ENCODE results near the gene TCP1. TPM values are rescaled to one million over a fixed set of nuclear protein-coding genes. Genes with fewer than 3 reads are reported as not detected.

Gene TCP1
- total RNA-seq, 3 donors from 2014 or later (not counting 1 experiment from before 2014, with no cell fraction given) = 192 to 230 (median 218) TPM

DNA sequence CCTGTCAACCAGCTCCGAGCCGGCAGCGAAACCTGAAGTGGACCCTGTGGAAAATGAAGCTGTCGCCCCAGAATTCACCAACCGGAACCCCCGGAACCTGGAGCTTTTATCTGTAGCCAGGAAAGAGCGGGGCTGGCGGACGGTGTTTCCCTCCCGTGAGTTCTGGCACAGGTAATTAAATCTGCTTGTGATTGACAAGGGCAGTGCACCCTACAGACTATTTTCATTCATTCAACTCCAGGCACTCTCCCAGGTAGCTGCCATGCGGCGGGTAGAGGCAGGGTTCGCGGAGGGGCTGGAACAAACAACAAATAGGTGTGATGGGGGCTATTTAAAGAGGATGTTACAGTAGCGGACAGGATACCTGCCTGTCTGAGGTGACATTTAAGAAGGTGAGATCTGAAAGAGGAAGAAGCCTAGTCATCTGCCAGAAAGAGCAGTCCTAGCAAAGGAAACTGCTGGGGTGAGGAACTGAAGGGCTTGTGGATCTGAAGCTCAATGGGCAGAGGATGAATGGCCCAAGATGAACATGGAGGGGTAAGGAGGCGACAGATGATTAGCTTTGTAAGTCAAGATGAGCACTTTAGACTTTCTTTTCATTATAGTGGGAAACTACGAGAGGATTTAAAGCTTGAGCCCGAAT lies 1.7 kb upstream of the TCP1 start:
- ATAC-seq (no peak), DNase-seq (no peak)
- H3K36me3 ChIP-seq (ENCODE audit: control insufficient read depth, insufficient read depth, low read length) = peaks cover 38% of the 10 kb centered on the region
- H3K27me3 ChIP-seq (ENCODE audit: control insufficient read depth, insufficient read depth, low read length) = no peaks in the 10 kb centered on the region
- Mint-ChIP-seq H3K4me3 (peak overlapping the region; percentile 99), H3K9me3 (no peaks in the 10 kb centered on the region), H3K4me1 (peaks cover 55 to 62% of the 10 kb centered on the region in 2 donors), H3K27me3 (ENCODE audit: low read depth in 2 of 2) (no peaks in the 10 kb centered on the region), H3K36me3 (peaks cover 13% of the 10 kb centered on the region), H3K27ac (peak overlapping the region; percentile 95 to 98)
- TF ChIP-seq, protein P1, sequence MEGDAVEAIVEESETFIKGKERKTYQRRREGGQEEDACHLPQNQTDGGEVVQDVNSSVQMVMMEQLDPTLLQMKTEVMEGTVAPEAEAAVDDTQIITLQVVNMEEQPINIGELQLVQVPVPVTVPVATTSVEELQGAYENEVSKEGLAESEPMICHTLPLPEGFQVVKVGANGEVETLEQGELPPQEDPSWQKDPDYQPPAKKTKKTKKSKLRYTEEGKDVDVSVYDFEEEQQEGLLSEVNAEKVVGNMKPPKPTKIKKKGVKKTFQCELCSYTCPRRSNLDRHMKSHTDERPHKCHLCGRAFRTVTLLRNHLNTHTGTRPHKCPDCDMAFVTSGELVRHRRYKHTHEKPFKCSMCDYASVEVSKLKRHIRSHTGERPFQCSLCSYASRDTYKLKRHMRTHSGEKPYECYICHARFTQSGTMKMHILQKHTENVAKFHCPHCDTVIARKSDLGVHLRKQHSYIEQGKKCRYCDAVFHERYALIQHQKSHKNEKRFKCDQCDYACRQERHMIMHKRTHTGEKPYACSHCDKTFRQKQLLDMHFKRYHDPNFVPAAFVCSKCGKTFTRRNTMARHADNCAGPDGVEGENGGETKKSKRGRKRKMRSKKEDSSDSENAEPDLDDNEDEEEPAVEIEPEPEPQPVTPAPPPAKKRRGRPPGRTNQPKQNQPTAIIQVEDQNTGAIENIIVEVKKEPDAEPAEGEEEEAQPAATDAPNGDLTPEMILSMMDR (IDR thresholded peaks at IDR 0.05) = no peak
- peak overlapping the region; percentile 90 for H3K27ac ChIP-seq (ENCODE audit: low read length)
- 20% methylated on average over 18 of the region's 18 CpGs for WGBS (ENCODE audit: insufficient coverage)
- intact Hi-C loops (cut with micrococcal nuclease) = loop anchor here (1.0 to 2.0 kb wide), 2 partner anchors 65 to 188 kb away; no protein-coding TSS in a partner anchor
- peaks cover 25% of the 10 kb centered on the region for H3K4me1 ChIP-seq (ENCODE audit: control insufficient read depth, insufficient read depth, low read length)
- no peaks in the 10 kb centered on the region for H3K9me3 ChIP-seq (ENCODE audit: control insufficient read depth, insufficient read depth, low read length)
- peak overlapping the region; percentile 72 for H3K4me3 ChIP-seq (ENCODE audit: low read length)

DNA sequence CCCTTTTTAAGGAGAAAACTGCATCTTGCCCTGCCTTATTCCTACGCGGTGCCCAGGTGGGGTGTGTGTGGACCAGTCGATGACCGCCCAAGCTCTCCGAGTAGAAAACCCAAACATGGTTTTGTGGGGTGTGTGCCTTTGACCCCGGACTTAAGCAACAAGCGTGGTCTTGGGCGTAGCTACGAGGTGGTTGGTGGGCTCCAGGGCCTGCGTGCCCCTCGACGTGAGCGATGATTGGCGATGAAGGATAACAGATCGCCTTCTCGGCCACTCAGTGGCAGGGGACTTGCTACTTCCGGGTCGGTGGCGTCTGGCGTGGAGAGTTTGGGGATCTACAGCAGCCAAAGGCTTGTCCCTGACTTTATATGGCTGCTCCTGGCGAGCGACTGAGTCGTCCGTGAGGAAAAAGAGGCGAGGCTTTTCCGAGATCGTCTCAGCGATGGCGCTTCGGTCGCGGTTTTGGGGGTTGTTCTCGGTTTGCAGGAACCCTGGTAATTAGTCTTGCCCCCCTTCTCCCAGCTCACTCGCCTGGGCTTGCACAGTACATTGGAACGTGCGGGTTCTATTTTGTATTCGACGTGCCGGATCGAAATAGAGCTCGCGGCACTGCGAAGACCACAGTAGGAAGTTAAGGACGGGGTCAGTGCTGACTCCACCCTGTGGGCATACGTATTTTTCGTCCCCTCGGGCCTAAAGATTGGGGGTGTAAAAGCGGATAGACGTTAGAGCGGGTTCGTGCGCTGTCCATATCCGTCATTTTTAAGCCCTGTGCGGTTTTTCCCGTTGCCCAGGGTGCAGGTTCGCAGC lies 950 bp upstream of the TCP1 start, which contains the start of gene MRPL18:
MRPL18 (plus strand) TSS at position 319 of the 807 bp plus-strand sequence; CDS start at position 440, 121 bp downstream.
- peaks cover 13% of the 10 kb centered on the region for H3K36me3 Mint-ChIP-seq

DNA sequence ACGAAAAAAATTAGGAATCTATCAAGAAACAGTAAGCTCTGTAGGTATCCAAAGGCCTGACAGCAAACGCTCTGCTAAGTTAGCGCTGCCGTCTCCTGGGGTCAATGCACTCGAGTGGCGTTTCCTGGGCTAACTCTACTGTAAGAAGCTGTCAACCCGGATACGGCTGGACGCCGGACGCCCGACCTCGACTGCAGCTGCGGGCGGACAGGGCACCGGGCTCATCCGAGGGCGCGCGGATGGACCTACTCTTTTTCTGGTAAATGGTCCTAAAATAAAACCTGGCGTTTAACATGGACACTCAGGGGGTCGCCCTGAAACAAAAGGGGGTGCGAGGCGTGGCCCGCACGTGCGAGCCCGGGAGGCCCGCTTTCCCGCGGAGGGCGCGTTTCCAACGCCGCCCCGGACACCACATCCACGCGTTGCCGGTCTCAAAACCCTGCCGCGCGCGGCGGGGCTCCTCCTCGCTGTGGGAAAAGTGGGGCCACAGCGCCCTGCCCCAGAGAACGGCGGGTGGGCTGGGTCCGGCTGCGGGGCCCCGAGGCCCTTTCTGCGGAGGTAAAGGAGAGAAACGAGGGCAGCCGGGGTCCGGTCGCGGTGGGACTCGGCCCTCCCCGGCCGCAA lies 537 bp downstream of the TCP1 start:
- Mint-ChIP-seq H3K4me3 (peak overlapping the region; percentile 99), H3K9me3 (no peaks in the 10 kb centered on the region), H3K4me1 (peaks cover 50 to 57% of the 10 kb centered on the region in 2 donors), H3K27ac (peak overlapping the region; percentile 95 to 98), H3K36me3 (peaks cover 7% of the 10 kb centered on the region), H3K27me3 (ENCODE audit: low read depth in 2 of 2) (no peaks in the 10 kb centered on the region)
- intact Hi-C loops (cut with micrococcal nuclease) = loop anchor here (1.0 to 5.0 kb wide), 3 partner anchors 27 to 96 kb away; partner anchors contain the start of genes ACAT2 and SOD2
- ATAC-seq (no peak), DNase-seq (peak; percentile 34 to 49)
- Histone ChIP-seq H3K4me3 (ENCODE audit: low read length) (peak overlapping the region; percentile 72), H3K27ac (ENCODE audit: low read length) (peak overlapping the region; percentile 90), H3K4me1 (ENCODE audit: control insufficient read depth, insufficient read depth, low read length) (peaks cover 25% of the 10 kb centered on the region), H3K36me3 (ENCODE audit: control insufficient read depth, insufficient read depth, low read length) (peaks cover 46% of the 10 kb centered on the region), H3K27me3 (ENCODE audit: control insufficient read depth, insufficient read depth, low read length) (no peaks in the 10 kb centered on the region), H3K9me3 (ENCODE audit: control insufficient read depth, insufficient read depth, low read length) (no peaks in the 10 kb centered on the region)
- TF ChIP-seq, protein P1 (IDR thresholded peaks at IDR 0.05) = no peak
- under 1% methylated on average over 60 of the region's 60 CpGs for WGBS (ENCODE audit: insufficient coverage)

More for the DNA sequence above, 950 bp upstream of the TCP1 start, which contains the start of gene MRPL18:
- intact Hi-C loops (cut with micrococcal nuclease) = loop anchor here (1.0 to 2.0 kb wide), 2 partner anchors 64 to 188 kb away; no protein-coding TSS in a partner anchor
- TF ChIP-seq, protein P1 (IDR thresholded peaks at IDR 0.05) = no peak
- ATAC-seq (peak; percentile 81 to 93 (median 84)), DNase-seq (peak; percentile 81 to 96)
- Histone ChIP-seq H3K27me3 (ENCODE audit: control insufficient read depth, insufficient read depth, low read length) (no peaks in the 10 kb centered on the region), H3K9me3 (ENCODE audit: control insufficient read depth, insufficient read depth, low read length) (no peaks in the 10 kb centered on the region), H3K4me3 (ENCODE audit: low read length) (peak within 1 kb of the TSS; percentile 72), H3K4me1 (ENCODE audit: control insufficient read depth, insufficient read depth, low read length) (peaks cover 25% of the 10 kb centered on the region), H3K36me3 (ENCODE audit: control insufficient read depth, insufficient read depth, low read length) (peaks cover 42% of the 10 kb centered on the region), H3K27ac (ENCODE audit: low read length) (peak within 1 kb of the TSS; percentile 90)
- under 1% methylated on average over 56 of the region's 56 CpGs for WGBS (ENCODE audit: insufficient coverage)
- peak within 1 kb of the TSS; percentile 99 for H3K4me3 Mint-ChIP-seq
- H3K27me3 Mint-ChIP-seq (ENCODE audit: low read depth in 2 of 2) = no peaks in the 10 kb centered on the region
- H3K4me1 Mint-ChIP-seq = peaks cover 55 to 62% of the 10 kb centered on the region in 2 donors
- peak within 1 kb of the TSS; percentile 95 to 98 for H3K27ac Mint-ChIP-seq
- no peaks in the 10 kb centered on the region for H3K9me3 Mint-ChIP-seq
